ENCODE measurements around the gene SPPL3. TPM values are rescaled to one million over a fixed set of nuclear protein-coding genes. Genes with fewer than 3 reads are reported as not detected.
"Not testable (repeated sequence)": the region's sequence is repeated elsewhere in the genome, so short reads cannot be mapped to it uniquely, and the experiment has no call there.

The SPPL3 gene
- total RNA-seq, 2 donors from 2014 or later: 31.6 TPM

DNA sequence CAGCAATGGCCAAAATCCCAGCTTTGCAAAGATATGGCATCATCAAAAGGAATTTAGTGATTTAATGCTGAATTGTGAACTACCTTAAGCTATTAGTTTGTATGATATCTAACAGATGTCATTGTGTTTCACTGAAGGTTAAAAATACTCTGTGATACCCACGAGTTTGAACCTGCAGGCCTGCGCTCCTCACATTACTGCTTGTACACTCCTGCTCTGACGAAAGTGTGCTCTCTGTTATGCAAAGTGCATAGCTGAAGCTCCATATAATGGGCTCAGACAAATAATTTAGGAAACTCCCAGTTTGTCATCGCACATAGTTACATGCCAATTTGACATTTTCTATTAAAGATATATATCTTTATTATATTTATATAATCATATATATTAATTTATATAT lies 52.2 kb downstream of the SPPL3 start:
- no peak for DNase-seq (ENCODE audit: low spot score)
- intact Hi-C loops (cut with DNase I): no loop called here

DNA sequence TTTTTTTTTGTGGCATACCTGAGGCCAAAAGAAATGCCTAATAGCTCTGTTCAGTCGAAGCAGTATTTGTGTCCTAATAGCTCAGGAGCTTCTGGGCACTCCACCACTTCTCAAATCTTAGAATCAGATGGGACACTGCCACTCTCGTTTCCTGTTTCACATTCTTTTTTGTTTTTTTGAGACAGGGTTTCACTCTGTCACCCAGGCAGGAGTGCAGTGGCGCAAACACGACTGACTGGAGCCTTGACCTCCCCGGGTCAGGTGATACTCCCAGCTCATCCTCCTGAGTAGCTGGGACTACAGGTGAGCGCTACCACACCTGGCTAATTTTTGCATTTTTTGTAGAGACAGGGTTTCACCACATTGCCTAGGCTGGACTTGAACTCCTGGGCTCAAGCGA lies 52.7 kb downstream of the SPPL3 start:
- intact Hi-C loops (cut with DNase I): no loop called here

DNA sequence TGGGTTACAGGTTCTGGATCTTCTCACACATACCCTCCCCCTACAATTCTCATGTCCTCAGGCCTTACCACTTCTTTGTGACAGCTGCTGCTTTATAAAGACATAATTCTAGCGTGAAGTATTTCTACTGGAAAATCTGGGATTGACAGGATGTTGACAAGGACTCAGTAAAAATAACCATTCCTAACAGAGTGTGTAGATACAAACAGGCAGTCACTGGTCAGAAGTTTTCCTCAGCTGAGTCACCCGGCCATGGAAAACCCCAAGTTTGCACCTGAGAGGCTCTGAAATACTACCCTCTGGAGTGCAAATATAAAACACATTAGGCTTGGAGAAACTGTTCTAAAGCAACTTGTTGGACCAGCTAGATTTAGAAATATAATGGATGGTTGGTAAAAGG lies 54.4 kb downstream of the SPPL3 start:
- intact Hi-C loops (cut with DNase I): no loop called here
- DNase-seq (ENCODE audit: low spot score): no peak

More for the DNA sequence above, 52.7 kb downstream of the SPPL3 start:
- DNase-seq (ENCODE audit: low spot score): no peak

DNA sequence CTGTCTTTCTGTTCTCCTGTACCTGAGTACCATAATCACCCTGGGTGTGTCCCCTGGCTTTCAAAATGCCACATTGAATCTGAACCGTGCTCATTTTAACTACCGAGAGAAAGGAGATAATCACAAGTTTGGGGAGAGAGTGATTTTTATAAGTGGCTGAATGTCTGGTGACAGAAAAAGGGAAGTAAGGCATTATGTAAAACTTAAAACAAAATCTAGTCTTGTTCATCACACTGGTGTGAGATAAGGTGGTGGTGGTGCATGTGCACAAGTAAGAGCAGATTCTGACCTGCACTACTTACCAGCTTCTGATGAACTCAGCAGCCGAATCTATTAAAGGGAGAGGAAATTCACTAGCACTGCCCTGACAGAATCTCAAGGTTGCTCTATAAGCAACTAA lies 56.3 kb downstream of the SPPL3 start:
- intact Hi-C loops (cut with DNase I): no loop called here
- no peak for DNase-seq (ENCODE audit: low spot score)

DNA sequence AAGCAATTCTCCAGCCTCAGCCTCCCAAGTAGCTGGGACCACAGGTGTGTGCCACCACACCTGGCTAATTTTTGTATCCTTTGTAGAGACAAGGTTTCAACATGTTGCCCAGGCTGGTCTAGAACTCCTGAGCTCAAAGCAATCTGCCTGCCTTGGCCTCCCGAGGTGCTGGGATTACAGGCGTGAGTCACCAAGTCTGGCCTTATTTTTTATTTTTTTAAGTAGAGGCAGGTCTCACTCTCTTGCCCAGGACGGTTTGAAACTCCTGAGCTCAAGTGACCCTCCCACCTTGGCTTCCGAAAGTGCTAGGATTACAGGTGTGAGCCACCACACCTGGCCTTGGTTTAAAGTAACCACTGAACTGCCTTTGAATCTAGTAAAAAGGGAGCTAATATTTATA lies 56.8 kb downstream of the SPPL3 start:
- DNase-seq (ENCODE audit: low spot score): no peak
- intact Hi-C loops (cut with DNase I): no loop called here

DNA sequence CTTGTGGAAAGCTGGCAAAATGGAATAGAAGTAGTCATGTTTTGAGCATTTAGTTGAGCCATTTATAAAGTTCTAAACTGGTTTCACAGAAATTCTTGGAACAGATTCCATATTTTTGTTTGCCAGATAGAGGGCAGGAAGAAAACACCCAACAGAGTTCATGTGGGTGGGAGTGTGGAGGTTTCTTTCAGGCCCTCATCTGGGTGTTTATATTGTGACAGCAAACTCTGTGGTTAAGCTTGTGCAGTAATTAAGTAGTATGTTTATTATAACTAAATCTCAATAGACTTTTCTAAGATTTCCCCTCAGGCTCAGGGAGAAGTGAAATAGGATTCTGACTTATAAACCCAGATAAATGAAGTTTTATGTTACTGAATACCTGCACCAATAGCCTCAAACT lies 57.4 kb downstream of the SPPL3 start:
- intact Hi-C loops (cut with DNase I): no loop called here
- DNase-seq (ENCODE audit: low spot score): no peak

DNA sequence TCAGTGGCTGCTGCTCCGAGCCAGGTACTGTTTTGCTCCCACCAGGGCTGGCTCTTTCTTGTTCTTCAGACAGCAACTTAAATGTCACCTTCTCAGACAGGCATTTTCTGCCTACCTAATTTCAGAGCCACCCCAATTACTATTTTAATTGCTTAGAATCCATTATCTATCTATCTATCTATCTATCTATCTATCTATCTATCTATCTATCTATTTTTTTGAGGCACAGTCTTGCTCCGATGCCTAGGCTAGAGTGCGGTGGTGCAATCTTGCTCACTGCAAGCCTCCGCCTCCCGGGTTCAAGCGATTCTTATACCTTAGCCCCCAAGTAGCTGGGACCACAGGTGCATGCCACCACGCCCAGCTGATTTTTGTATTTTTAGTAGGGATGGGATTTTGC lies 58.5 kb downstream of the SPPL3 start:
- DNase-seq (ENCODE audit: low spot score): no peak
- intact Hi-C loops (cut with DNase I): no loop called here

DNA sequence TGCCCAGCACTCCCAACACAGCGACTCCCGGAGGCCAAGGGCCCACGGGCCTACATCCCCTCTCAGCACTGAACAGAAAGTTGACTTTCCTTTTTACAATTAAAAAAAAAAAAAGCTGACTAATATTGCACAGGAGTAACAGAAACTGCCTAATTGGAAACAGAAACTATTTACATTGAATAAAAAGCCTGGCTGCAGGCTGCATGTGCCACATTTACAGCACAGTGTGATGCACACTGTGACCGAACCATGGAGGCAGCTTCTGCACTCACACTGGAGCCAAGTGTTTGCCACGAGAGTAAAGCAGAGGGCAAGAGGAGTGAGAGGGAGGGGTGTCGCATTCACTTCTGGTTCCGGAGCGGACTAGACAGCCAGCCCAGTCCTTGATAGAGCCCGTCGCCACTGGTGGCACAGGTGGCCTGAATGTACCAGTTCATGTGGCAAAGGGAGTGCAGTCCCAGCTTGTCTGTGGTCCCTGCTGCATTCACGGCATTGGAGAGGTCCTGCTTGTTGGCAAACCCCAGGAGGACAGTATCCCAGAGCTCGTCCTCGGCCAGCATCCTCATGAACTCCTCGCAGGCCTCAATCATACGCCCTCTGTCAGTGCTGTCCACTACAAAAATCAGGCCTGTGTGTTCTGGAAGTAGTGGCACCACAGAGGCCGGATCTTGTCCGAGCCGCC lies 59.2 kb downstream of the SPPL3 start:
- intact Hi-C loops (cut with DNase I): no loop called here

DNA sequence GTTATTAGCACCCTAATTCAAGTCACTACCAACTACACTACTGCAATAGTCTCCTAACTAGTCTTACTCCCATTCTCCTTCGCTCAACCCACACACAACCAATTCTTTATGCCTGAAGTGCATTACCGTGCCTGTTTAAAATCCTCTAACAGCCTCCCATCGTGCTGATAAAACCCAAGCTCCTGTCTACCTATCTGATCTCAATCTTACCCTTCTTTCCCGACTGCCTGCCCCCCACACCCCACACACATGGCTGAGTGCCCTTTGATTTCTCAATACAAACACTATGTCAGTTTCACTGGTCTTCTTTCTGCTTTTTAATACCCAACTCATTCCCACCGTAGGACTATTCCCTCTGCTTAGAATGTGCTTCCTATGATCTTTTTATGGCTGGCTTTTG lies 59.9 kb downstream of the SPPL3 start:
- no peak for DNase-seq (ENCODE audit: low spot score)
- intact Hi-C loops (cut with DNase I): no loop called here

More for the DNA sequence above, 59.2 kb downstream of the SPPL3 start:
- DNase-seq (ENCODE audit: low spot score): peak; percentile 78

DNA sequence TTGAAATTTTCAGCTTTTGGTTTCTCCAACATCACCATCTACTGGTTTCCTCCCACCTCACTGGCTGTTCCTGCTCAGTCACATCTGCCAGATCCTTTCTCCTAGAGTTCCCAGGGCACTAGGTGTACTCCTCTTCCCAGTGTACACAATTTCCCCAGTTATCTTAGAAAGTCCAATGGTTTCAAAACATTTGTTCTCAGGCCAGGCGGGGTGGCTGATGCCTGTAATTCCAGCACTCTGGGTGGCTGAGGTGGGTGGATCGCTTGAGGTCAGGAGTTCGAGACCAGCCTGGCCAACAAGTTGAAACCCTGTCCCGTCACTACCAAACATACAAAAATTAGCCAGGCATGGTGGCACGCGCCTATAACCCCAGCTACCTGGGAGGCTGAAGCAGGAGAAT lies 60.7 kb downstream of the SPPL3 start:
- no peak for DNase-seq (ENCODE audit: low spot score)
- intact Hi-C loops (cut with DNase I): no loop called here

DNA sequence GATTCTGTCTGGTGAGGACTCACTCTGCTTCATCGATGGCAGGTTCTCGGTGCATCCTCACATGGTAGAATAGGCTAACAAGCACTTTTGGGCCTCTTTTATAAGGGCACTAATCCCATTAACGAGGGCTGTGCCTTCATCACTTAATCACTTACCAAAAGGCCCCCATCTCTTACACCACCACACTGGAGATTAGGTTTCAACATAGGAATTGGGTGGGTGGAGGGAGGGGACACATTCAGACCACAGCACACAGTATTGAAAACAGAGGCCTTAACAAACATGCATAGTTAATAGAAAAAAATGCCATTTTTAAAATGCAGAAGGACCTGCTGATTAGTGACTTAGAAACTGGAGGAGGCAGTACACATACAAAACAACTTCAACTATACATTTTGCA lies 61.6 kb downstream of the SPPL3 start:
- intact Hi-C loops (cut with DNase I): no loop called here
- DNase-seq (ENCODE audit: low spot score): no peak

DNA sequence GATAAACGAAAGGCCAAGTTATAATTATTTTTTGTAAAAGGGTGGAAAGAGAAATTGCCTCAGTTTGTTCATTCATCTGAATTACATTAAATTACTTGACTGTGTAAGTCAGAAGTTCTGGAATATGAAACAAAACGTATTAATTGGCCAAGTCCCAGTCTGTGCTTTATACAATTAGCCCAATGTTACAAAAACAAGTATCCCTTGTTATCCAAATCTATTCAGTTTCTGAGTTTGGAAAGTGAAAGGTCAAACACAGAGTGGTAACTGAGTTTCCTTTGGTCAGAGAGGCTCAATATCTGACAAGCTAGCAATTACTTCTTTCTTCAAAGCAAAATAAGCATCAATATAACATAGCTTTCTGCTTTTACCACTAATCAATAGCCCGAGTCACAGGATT lies 62.6 kb downstream of the SPPL3 start:
- DNase-seq (ENCODE audit: low spot score): no peak
- intact Hi-C loops (cut with DNase I): no loop called here

DNA sequence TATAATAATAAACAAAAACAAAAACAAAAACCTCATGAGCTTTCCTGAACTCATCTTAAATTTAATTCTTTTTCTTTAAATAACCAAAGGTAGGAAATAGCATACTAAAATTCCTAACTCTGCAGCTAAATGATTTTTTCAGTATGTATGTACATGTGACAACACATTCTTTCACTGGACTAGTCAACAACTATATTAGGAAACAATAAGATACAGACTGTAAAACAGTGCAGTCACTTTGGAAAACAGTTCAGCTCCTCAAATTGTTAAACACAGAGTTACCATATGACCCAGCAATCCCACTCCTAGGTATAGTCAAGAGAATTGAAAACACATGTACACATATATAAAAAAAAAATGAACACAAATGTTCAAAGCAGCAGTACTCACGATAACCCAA lies 64.7 kb downstream of the SPPL3 start:
- DNase-seq (ENCODE audit: low spot score): no peak
- intact Hi-C loops (cut with DNase I): no loop called here

DNA sequence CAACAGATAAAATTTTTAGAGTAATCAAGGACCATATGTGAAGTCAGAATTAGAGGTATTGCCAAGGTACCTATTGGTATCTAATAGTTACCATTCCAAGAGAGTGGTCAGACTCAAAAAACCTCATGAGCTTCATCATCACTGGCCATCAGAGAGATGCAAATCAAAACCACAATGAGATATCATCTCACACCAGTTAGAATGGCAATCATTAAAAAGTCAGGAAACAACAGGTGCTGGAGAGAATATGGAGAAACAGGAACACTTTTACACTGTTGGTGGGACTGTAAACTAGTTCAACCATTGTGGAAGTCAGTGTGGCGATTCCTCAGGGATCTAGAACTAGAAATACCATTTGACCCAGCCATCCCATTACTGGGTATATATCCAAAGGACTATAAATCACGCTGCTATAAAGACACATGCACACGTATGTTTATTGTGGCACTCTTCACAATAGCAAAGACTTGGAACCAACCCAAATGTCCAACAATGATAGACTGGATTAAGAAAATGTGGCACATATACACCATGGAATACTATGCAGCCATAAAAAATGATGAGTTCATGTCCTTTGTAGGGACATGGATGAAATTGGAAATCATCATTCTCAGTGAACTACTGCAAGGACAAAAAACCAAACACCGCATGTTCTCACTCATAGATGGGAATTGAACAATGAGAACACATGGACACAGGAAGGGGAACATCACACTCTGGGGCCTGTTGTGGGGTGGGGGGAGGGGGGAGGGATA lies 65.4 kb downstream of the SPPL3 start:
- intact Hi-C loops (cut with DNase I); DNase-seq (ENCODE audit: low spot score): not testable (repeated sequence)

DNA sequence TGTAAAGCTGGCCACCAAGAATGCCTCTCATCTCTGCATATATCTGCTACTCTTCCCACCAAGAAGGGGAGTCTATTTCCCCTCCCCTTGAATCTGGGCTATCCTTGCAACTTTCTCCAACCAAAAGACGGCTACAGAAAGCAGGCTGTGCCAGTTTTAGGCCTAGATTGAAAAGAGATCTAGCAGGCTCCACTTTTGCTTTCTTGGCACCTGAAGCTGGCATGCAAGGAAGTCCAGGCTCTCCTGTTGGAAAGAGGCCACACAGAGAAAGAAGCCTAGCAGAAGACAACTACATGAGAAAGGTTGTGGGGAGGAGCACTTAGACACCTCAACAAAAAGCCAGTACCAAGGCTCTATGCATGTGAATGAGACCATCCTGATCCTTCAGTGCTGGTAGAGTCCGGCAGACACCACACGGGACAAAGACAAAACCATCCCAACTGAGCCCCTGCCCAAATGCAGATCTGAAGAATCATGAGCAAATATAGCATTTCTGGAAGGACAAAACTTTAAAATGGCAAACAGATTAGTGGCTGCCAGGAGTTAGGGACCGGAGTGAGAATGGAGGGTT lies 68.0 kb downstream of the SPPL3 start:
- no peak for DNase-seq (ENCODE audit: low spot score)
- intact Hi-C loops (cut with DNase I): no loop called here

DNA sequence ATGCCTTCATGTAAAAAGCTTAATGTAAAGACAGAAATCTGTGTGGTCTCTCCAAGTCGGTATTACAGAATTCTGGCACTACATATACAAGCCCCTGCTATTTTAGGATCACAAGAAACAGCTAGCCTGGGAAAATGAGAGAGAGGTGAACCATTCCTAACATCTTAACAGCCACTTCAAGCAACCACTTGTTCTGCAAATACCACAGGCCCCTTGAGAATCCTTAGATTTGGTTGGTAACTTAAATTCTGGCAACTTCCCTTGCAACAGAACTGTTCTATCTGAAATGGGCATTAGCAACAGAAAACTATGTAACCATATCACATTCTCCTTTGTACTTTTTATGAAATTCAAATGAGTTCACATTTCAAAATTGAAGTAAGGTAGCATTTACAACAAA lies 68.5 kb downstream of the SPPL3 start:
- no peak for DNase-seq (ENCODE audit: low spot score)
- intact Hi-C loops (cut with DNase I): no loop called here

DNA sequence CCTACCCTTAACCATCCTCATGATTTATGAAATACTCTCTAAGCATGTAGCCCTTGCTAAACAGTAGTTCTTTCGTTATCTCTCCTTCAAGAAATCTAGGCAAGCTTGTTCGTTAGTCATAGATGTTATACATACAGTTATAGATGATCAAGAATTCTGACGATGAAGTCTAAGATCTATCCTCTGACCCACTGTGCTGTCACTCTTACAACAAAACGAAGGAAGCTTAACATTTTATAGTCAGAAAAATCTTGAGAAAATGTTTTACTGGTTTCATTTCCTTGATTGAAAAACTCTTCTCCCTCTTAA lies 68.9 kb downstream of the SPPL3 start:
- intact Hi-C loops (cut with DNase I): no loop called here
- DNase-seq (ENCODE audit: low spot score): no peak

DNA sequence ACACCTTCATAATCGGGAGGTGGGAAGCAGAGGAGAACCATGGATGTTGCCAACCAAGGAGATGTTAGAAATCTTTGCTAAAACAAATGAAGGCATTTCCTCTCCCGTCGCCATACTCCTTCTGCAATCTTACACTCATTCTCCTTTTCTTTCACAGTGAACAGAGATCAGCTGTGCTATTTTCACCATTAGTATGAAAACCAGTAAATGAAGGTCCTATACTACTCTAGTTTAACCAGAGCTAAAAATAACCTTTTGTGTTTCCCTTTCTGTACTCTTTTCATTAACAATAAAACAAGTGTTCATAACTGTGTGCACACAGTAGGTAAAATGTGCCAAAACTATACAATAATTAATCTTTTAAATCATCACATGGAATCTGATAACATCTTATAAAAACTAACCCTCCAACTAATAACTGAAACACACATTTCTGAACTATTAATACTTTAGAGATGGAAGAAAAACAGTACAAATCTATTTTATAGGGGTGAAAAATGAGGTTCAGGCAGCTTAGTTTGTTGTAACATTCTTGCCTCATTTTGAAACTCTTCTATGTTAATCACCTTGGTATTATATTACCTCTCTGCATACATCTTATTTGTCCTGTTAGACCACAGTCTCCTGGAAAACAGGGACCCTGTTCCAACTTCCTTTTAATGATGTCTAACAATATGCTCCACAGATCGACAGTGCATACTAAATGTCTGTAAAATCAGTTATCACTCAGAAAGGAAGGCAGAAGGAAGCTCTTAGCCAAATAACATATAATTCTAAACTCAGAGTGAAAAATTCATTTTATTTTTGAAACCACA lies 69.5 kb downstream of the SPPL3 start:
- intact Hi-C loops (cut with DNase I): no loop called here
- no peak for DNase-seq (ENCODE audit: low spot score)

DNA sequence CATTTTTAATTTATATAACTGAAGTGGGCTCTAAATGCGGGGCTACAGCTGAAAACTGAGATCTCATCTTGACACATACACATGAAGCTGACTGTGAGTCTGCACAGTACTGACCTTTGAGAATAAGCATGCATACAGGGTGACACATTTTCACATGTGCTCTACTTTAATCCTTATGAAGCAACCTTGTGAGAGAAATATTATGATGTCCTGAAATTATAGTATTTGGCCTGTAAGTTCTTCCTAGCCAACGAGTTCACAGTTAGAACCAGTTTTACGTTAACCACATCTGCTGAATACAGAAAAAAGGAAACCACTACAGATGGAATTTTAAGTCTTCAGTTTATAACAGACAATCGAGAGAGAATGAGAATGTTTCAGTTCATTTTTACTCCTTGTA lies 70.3 kb downstream of the SPPL3 start:
- DNase-seq (ENCODE audit: low spot score): no peak
- intact Hi-C loops (cut with DNase I): no loop called here

DNA sequence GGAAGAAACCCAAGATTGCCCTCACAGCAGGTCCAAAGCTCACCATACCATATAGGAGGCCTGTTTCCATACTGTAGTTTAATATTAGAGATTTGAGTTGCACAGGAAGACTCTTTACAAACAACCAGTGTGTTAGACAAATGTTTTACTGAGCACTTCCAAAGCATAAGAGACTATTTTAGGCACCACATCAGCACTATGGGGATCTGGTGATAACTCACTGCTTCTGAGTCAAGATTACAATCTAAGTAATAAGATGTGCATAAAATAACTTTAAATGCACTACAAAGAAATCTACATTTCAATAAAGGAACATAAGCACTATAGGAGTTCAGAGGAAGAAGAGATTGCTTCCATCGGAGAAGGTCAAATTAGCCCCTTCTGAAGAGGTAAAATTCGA lies 71.4 kb downstream of the SPPL3 start:
- no peak for DNase-seq (ENCODE audit: low spot score)
- intact Hi-C loops (cut with DNase I): no loop called here

Data from posterior vena cava (tissue), 2 donors.